HepG2 (cell line): ENCODE results near the gene PXYLP1. TPM values are rescaled to one million over a fixed set of nuclear protein-coding genes. Genes with fewer than 3 reads are reported as not detected.

Source experiments
- ATF2 ChIP-seq: sonication (generic); formaldehyde crosslinking; IDR thresholded peaks from 2 replicates; pipeline ENCODE4 v1.4.0; 2020; ENCODE audit warnings: missing genetic modification reagents
- HDAC1 ChIP-seq: sonication (generic); formaldehyde crosslinking; IDR thresholded peaks from 2 replicates; pipeline ENCODE4 v1.5.1; 2020; ENCODE audit warnings: mild to moderate bottlenecking, missing genetic modification reagents
- HOXA3 ChIP-seq: sonication (generic); formaldehyde crosslinking; IDR thresholded peaks from 2 replicates; pipeline ENCODE4 v1.5.0; 2020; ENCODE audit warnings: missing genetic modification reagents
- KLF6 ChIP-seq: IDR thresholded peaks from 2 replicates; pipeline ENCODE4 v1.8.0; 2016; ENCODE audit warnings: missing biosample characterization, missing genetic modification reagents
- LCORL ChIP-seq, 2 experiments: fragments of 450-650 bp in 1 of 2; sonication (generic) in 1 of 2; formaldehyde crosslinking in 1 of 2; IDR thresholded peaks; 2 replicates each; pipeline versions ENCODE4 v1.5.0 to v1.6.1; 2017 to 2020; ENCODE audit warnings: antibody characterized with exemption in 1 of 2, missing genetic modification reagents in 1 of 2
- MBD4 ChIP-seq: IDR thresholded peaks from 2 replicates; pipeline ENCODE4 v1.6.1; 2012; ENCODE audit warnings: low read length, inconsistent platforms, borderline replicate concordance
- MED1 ChIP-seq: sonication (generic); formaldehyde crosslinking; IDR thresholded peaks from 2 replicates; pipeline ENCODE4 v1.4.0; 2020; ENCODE audit warnings: missing genetic modification reagents
- NCOA5 ChIP-seq: sonication (generic); formaldehyde crosslinking; IDR thresholded peaks from 2 replicates; pipeline ENCODE4 v1.4.0; 2020; ENCODE audit warnings: missing genetic modification reagents
- PHF20 ChIP-seq: sonication (generic); formaldehyde crosslinking; IDR thresholded peaks from 2 replicates; pipeline ENCODE4 v1.5.0; 2020; ENCODE audit warnings: mild to moderate bottlenecking, missing genetic modification reagents
- PHF5A ChIP-seq: IDR thresholded peaks from one replicate; pipeline ENCODE4 v1.6.1; 2018; ENCODE audit warnings: low read depth, missing genetic modification reagents; ENCODE audit not compliant: unreplicated experiment
- POGK ChIP-seq: sonication (generic); formaldehyde crosslinking; conservative IDR thresholded peaks from 2 replicates; pipeline ENCODE4 v1.8.0; 2022; ENCODE audit warnings: mild to moderate bottlenecking, moderate library complexity, missing genetic modification reagents
- SIX1 ChIP-seq: sonication (generic); formaldehyde crosslinking; IDR thresholded peaks from 2 replicates; pipeline ENCODE4 v1.4.0; 2020; ENCODE audit warnings: missing genetic modification reagents, borderline replicate concordance
- SKI ChIP-seq: fragments of 450-650 bp; IDR thresholded peaks from one replicate; pipeline ENCODE4 v1.6.1; 2018; ENCODE audit warnings: mild to moderate bottlenecking; ENCODE audit not compliant: partially characterized antibody
- ZBTB33 ChIP-seq: sonication (generic); formaldehyde crosslinking; IDR thresholded peaks from 2 replicates; pipeline ENCODE4 v1.4.0; 2020; ENCODE audit warnings: missing genetic modification reagents
- ZBTB39 ChIP-seq: sonication (generic); formaldehyde crosslinking; IDR thresholded peaks from 2 replicates; pipeline ENCODE4 v1.5.0; 2020; ENCODE audit warnings: missing genetic modification reagents
- ZNF687 ChIP-seq: sonication (generic); formaldehyde crosslinking; IDR thresholded peaks from 2 replicates; pipeline ENCODE4 v1.5.1; 2020; ENCODE audit warnings: mild to moderate bottlenecking, missing genetic modification reagents, moderate library complexity
- polyA plus RNA-seq, 8 experiments: library from polyadenylated mRNA; depleted of rRNA in 3 of 8; stranded (reverse) in 7 of 8; unstranded in 1 of 8; fragments of >200 nt; fragmentation: Illumina TruSeq in 4 of 8; extraction: Trizol in 4 of 8; gene quantifications; 2 replicates each; pipeline versions ENCODE4 v1.2.1 to v1.2.3, GENCODE V29; 2011 to 2016; ENCODE audit warnings: low read depth in 4 of 8, missing spikeins in 1 of 8, mixed read lengths in 1 of 8; ENCODE audit not compliant: insufficient read depth in 1 of 8
- total RNA-seq, 5 experiments: library from RNA; depleted of rRNA; stranded (reverse); fragments of >200 nt; fragmentation: Illumina TruSeq; extraction: Trizol; gene quantifications; 2 replicates each; pipeline ENCODE4 v1.2.3, GENCODE V29; 2016; ENCODE audit warnings: low read depth in 1 of 5
- TF ChIP-seq, protein P1 (sequence below): sonication (generic); formaldehyde crosslinking; IDR thresholded peaks from 2 replicates; pipeline ENCODE4 v1.4.0; 2020; ENCODE audit warnings: missing genetic modification reagents

Gene PXYLP1
- total and polyA plus RNA-seq, 2 of the 13 experiments (the other 11 are each of a cell fraction or from before 2014, with no cell fraction given), result 4.9 to 8.1 TPM

DNA sequence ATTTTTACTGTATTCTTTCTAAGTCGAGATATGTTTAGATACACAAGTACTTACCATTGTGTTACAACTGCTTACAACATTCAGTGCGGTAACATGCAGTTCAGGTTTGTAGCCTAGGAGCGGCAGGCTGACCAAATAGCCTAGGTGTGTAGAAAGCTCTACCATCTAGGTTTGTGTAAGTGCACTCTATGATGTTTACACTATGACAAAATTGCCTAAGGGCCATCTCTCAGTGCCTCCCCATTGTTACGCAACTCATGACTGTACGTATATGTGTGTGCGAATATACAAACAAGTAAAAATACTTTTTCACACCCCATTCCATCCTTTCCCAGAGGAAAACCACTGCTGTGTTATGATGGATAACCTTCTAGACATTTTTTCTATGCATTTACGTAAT lies 44.3 kb downstream of the PXYLP1 start (continued):
- TF ChIP-seq ZNF687 (no peak), KLF6 (CRISPR knock-in tag) (0 out of 2 replicates have a peak, but pooled peaks have one; percentile 33), POGK (CRISPR knock-in tag) (no peak), HOXA3 (CRISPR knock-in tag) (peak; percentile 50; the same call in 1 of the 2 replicates), HDAC1 (CRISPR knock-in tag) (0 out of 2 replicates have a peak, but pooled peaks have one; percentile 29), NCOA5 (CRISPR knock-in tag) (no peak), PHF5A (CRISPR knock-in tag) (no peak), ZBTB39 (CRISPR knock-in tag) (no peak), ZBTB33 (CRISPR knock-in tag) (0 out of 2 replicates have a peak, but pooled peaks have one; percentile 45), MBD4 (no peak), SKI (peak; percentile 41), SIX1 (no peak), ATF2 (CRISPR knock-in tag) (peak; percentile 44; the same call in 1 of the 2 replicates), LCORL (IDR thresholded peaks at IDR 0.05) (no peak), LCORL (CRISPR knock-in tag; IDR thresholded peaks at IDR 0.05) (0 out of 2 replicates have a peak, but pooled peaks have one; percentile 54), MED1 (peak; percentile 42; the same call in 1 of the 2 replicates), PHF20 (CRISPR knock-in tag) (no peak)
- TF ChIP-seq, protein P1, sequence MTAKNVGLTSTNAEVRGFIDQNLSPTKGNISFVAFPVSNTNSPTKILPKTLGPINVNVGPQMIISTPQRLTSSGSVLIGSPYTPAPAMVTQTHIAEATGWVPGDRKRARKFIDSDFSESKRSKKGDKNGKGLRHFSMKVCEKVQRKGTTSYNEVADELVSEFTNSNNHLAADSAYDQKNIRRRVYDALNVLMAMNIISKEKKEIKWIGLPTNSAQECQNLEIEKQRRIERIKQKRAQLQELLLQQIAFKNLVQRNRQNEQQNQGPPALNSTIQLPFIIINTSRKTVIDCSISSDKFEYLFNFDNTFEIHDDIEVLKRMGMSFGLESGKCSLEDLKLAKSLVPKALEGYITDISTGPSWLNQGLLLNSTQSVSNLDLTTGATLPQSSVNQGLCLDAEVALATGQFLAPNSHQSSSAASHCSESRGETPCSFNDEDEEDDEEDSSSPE (CRISPR knock-in tag), result no peak
